K562 (cell line): ENCODE measurements around the gene ATP5MK. TPM values are rescaled to one million over a fixed set of nuclear protein-coding genes. Genes with fewer than 3 reads are reported as not detected.
A peak's percentile ranks its signal among the peaks of the same experiment; 100 is the strongest.

Source experiments
- ATF7 ChIP-seq: fragments of 450-650 bp; IDR thresholded peaks from 2 replicates; pipeline ENCODE4 v1.7.1; 2014; ENCODE audit warnings: mild to moderate bottlenecking, moderate library complexity
- EWSR1 ChIP-seq: fragments of 450-650 bp; IDR thresholded peaks from 2 replicates; pipeline ENCODE4 v1.6.1; 2018; ENCODE audit warnings: borderline replicate concordance, mild to moderate bottlenecking, low read depth, moderate library complexity; ENCODE audit not compliant: partially characterized antibody
- FOXP4 ChIP-seq: sonication (generic); formaldehyde crosslinking; IDR thresholded peaks from 2 replicates; pipeline ENCODE4 v1.8.0; 2022; ENCODE audit warnings: mild to moderate bottlenecking, missing genetic modification reagents, borderline replicate concordance
- GTF2E2 ChIP-seq: fragments of 200-800 bp; sonication (Bioruptor generic); IDR thresholded peaks from 2 replicates; pipeline ENCODE4 v1.6.1; 2016; ENCODE audit warnings: missing genetic modification characterization, missing compliant biosample characterization
- HEY1 ChIP-seq: fragments of 250-450 bp; sonication (Bioruptor Pico); IDR thresholded peaks from 2 replicates; pipeline ENCODE4 v1.5.0; 2020; ENCODE audit warnings: mild to moderate bottlenecking, moderate library complexity, borderline replicate concordance
- HIVEP1 ChIP-seq: fragments of 250-450 bp; sonication (Bioruptor Pico); IDR thresholded peaks from 2 replicates; pipeline ENCODE4 v1.4.0; 2020; ENCODE audit warnings: mild to moderate bottlenecking
- MAFG ChIP-seq: fragments of 450-650 bp; conservative IDR thresholded peaks from 2 replicates; pipeline ENCODE4 v1.6.1; 2016; ENCODE audit warnings: missing genetic modification characterization, missing compliant biosample characterization
- NONO ChIP-seq, 2 experiments: fragments of 200-400 bp in 1 of 2; fragments of 450-650 bp in 1 of 2; formaldehyde crosslinking in 1 of 2; IDR thresholded peaks; 2 replicates each; pipeline ENCODE4 v1.6.1; 2017; ENCODE audit warnings: low read depth in 2 of 2, mild to moderate bottlenecking in 2 of 2, moderate library complexity in 2 of 2, low read length in 1 of 2
- NR3C1 ChIP-seq: sonication (generic); formaldehyde crosslinking; IDR thresholded peaks from 2 replicates; pipeline ENCODE4 v1.8.1; 2022; ENCODE audit warnings: missing genetic modification reagents
- POLR2G ChIP-seq: fragments of 200-400 bp; formaldehyde crosslinking; IDR thresholded peaks from 2 replicates; pipeline ENCODE4 v1.6.1; 2017; ENCODE audit warnings: low read depth, mild to moderate bottlenecking, antibody characterized with exemption, low read length, moderate library complexity
- POLR2H ChIP-seq: IDR thresholded peaks from 2 replicates; pipeline ENCODE4 v1.6.1; 2016; ENCODE audit warnings: missing genetic modification characterization, low read depth, mild to moderate bottlenecking, control low read depth, missing compliant biosample characterization, moderate library complexity
- RBBP5 ChIP-seq: fragments of 200-600 bp; sonication (generic); IDR thresholded peaks from 2 replicates; pipeline ENCODE4 v1.6.1; 2012; ENCODE audit warnings: borderline replicate concordance, mild to moderate bottlenecking, low read length, control low read depth, inconsistent platforms; ENCODE audit not compliant: insufficient read depth, poor library complexity, severe bottlenecking
- SPI1 ChIP-seq: IDR thresholded peaks from 2 replicates; pipeline ENCODE4 v1.6.1; 2011; ENCODE audit warnings: low read depth, low read length, control low read depth, borderline replicate concordance
- SRSF1 ChIP-seq: fragments of 200-400 bp; formaldehyde crosslinking; IDR thresholded peaks from 2 replicates; pipeline ENCODE4 v1.6.1; 2017; ENCODE audit warnings: mild to moderate bottlenecking, low read depth, low read length, moderate library complexity
- TAF9B ChIP-seq: fragments of 450-650 bp; IDR thresholded peaks from 2 replicates; pipeline ENCODE4 v1.6.1; 2018; ENCODE audit warnings: mild to moderate bottlenecking; ENCODE audit not compliant: partially characterized antibody
- TBL1XR1 ChIP-seq, 2 experiments: IDR thresholded peaks; 2 replicates each; pipeline ENCODE4 v1.6.1; 2012; ENCODE audit warnings: improper control_type of control experiment in 2 of 2, low read length in 2 of 2, mild to moderate bottlenecking in 1 of 2
- TCF7 ChIP-seq: sonication (generic); IDR thresholded peaks from 2 replicates; pipeline ENCODE4 v1.6.1; 2016; ENCODE audit warnings: antibody characterized with exemption, borderline replicate concordance
- ZC3H4 ChIP-seq: sonication (generic); formaldehyde crosslinking; IDR thresholded peaks from 2 replicates; pipeline ENCODE4 v1.9.0; 2021; ENCODE audit warnings: missing genetic modification reagents, borderline replicate concordance
- ZNF57 ChIP-seq: fragments of 450-650 bp; formaldehyde crosslinking; IDR thresholded peaks from 2 replicates; pipeline ENCODE4 v1.4.0; 2020; ENCODE audit warnings: mild to moderate bottlenecking, moderate library complexity
- ZNF586 ChIP-seq: fragments of 450-650 bp; formaldehyde crosslinking; conservative IDR thresholded peaks from 2 replicates; pipeline ENCODE4 v1.4.0; 2020; ENCODE audit warnings: mild to moderate bottlenecking, moderate library complexity
- ZNF780A ChIP-seq: fragments of 250-450 bp; sonication (Bioruptor Pico); IDR thresholded peaks from 2 replicates; pipeline ENCODE4 v1.5.0; 2021; ENCODE audit warnings: mild to moderate bottlenecking
- ZZZ3 ChIP-seq: fragments of 450-650 bp; IDR thresholded peaks from 2 replicates; pipeline ENCODE4 v1.6.1; 2016; ENCODE audit warnings: antibody characterized with exemption, mild to moderate bottlenecking, moderate library complexity
- polyA plus RNA-seq, 8 experiments: library from polyadenylated mRNA; depleted of rRNA in 4 of 8; stranded (reverse) in 5 of 8; unstranded in 3 of 8; fragments of >200 nt; fragmentation: Nextera tagmentation in 2 of 8; fragmentation: Illumina TruSeq in 1 of 8; extraction: Ambion mirVana in 2 of 8; extraction: Trizol in 1 of 8; gene quantifications; 2 replicates each; pipeline versions ENCODE4 v1.2.1 to v1.2.3, GENCODE V29; 2011 to 2014; ENCODE audit warnings: inconsistent platforms in 1 of 8, missing spikeins in 1 of 8
- total RNA-seq, 7 experiments: library from RNA; depleted of rRNA in 6 of 7; stranded (reverse); fragments of >200 nt in 6 of 7; fragmentation: Illumina TruSeq in 2 of 7; extraction: Trizol in 2 of 7; gene quantifications; 2 replicates each; pipeline versions ENCODE4 v1.2.1 to v1.2.3, GENCODE V29; 2011 to 2021; ENCODE audit warnings: low replicate concordance in 1 of 7
- TF ChIP-seq, protein P1 (sequence below), 3 experiments: IDR thresholded peaks in 2 of 3; conservative IDR thresholded peaks in 1 of 3; 2 replicates each; pipeline ENCODE4 v1.5.1; 2011 to 2012; ENCODE audit warnings: low read length in 3 of 3, mild to moderate bottlenecking in 3 of 3, control low read depth in 2 of 3, improper control_type of control experiment in 1 of 3, inconsistent platforms in 1 of 3, low read depth in 1 of 3, mixed read lengths in 1 of 3, moderate library complexity in 1 of 3; ENCODE audit not compliant: insufficient read depth in 2 of 3
- TF ChIP-seq, protein P2 (sequence below): IDR thresholded peaks from 2 replicates; pipeline ENCODE4 v1.6.1; 2014; ENCODE audit warnings: antibody characterized with exemption

Gene ATP5MK
- total and polyA plus RNA-seq, 9 of the 15 experiments (the other 6 are each of a cell fraction or from before 2014, with no cell fraction given) = 182 to 1,810 (median 741) TPM

DNA sequence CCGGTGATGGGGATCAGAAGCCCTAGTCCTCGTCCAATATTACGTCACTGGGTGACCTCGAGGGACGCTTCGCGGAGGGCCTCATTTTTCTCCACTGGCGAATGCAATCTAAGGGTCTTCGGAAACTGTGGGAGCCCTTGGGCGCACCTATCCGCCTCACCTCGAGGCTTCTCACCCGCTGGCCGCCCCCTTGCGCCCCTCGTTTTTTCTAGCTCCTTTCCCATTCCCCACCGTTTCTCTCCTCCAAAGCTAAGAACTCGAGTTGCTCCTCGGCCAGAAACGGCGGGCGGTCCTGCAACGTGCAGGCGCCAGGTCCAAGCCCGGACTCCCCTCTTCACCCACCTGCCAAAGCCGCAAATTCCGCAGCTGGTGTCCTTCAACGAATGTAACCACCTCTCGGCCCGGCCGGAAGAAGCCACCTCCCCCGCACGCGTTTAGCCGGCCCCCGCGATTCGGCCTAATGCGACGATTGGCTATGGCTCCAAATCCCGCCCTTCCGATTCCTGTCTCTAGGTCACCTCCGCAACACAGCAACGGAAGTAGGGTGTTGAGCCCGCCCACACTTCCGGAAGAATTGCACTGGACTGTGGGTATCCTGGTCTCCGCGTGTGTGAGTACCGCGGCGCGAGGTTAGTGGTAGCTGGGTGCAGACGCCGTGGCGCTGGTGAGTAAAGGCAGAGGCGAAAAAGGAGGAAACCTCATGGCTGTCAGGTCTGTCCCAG, at the start of gene ATP5MK, which contains the start of gene PDCD11 (continued):
- TF ChIP-seq POLR2H (peak; percentile 79), POLR2G (peak; percentile 91), HIVEP1 (CRISPR knock-in tag) (no peak), NR3C1 (CRISPR knock-in tag) (no peak), ATF7 (peak; percentile 76), ZZZ3 (no peak), GTF2E2 (tag) (no peak), TCF7 (no peak), ZC3H4 (CRISPR knock-in tag) (no peak), TBL1XR1 (IDR thresholded peaks at IDR 0.05; ENCODE audit: low read length in 2 of 2) (0 out of 4 replicates have a peak, but pooled peaks of 1 of the 2 experiments have one; percentile 51), SPI1 (no peak), HEY1 (CRISPR knock-in tag) (no peak), ZNF57 (CRISPR knock-in tag) (no peak), ZNF780A (no peak), NONO (IDR thresholded peaks at IDR 0.05; ENCODE audit: low read depth in 2 of 2, low read length in 1 of 2) (no peak), ZNF586 (CRISPR knock-in tag) (no peak), MAFG (tag) (no peak), FOXP4 (CRISPR knock-in tag) (no peak), RBBP5 (peak; percentile 46), EWSR1 (no peak), TAF9B (peak; percentile 73), SRSF1 (no peak)
- TF ChIP-seq, protein P1, sequence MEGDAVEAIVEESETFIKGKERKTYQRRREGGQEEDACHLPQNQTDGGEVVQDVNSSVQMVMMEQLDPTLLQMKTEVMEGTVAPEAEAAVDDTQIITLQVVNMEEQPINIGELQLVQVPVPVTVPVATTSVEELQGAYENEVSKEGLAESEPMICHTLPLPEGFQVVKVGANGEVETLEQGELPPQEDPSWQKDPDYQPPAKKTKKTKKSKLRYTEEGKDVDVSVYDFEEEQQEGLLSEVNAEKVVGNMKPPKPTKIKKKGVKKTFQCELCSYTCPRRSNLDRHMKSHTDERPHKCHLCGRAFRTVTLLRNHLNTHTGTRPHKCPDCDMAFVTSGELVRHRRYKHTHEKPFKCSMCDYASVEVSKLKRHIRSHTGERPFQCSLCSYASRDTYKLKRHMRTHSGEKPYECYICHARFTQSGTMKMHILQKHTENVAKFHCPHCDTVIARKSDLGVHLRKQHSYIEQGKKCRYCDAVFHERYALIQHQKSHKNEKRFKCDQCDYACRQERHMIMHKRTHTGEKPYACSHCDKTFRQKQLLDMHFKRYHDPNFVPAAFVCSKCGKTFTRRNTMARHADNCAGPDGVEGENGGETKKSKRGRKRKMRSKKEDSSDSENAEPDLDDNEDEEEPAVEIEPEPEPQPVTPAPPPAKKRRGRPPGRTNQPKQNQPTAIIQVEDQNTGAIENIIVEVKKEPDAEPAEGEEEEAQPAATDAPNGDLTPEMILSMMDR (IDR thresholded peaks at IDR 0.05 in 2 of 3, conservative IDR thresholded peaks at IDR 0.05 in 1 of 3; ENCODE audit: insufficient read depth in 2 of 3, low read depth in 1 of 3, low read length in 3 of 3) = peak; percentile 8 to 36 (median 23); a peak in 3 of 6 replicates
- TF ChIP-seq, protein P2, sequence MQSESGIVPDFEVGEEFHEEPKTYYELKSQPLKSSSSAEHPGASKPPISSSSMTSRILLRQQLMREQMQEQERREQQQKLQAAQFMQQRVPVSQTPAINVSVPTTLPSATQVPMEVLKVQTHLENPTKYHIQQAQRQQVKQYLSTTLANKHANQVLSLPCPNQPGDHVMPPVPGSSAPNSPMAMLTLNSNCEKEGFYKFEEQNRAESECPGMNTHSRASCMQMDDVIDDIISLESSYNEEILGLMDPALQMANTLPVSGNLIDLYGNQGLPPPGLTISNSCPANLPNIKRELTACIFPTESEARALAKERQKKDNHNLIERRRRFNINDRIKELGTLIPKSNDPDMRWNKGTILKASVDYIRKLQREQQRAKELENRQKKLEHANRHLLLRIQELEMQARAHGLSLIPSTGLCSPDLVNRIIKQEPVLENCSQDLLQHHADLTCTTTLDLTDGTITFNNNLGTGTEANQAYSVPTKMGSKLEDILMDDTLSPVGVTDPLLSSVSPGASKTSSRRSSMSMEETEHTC = no peak
